Measurements from ENCODE around the gene LIX1L. TPM values are rescaled to one million over a fixed set of nuclear protein-coding genes. Genes with fewer than 3 reads are reported as not detected.

LIX1L gene
- total and polyA plus RNA-seq, 2 of the 13 experiments (the other 11 are each of a cell fraction or from before 2014, with no cell fraction given), result 8.1 to 24.9 TPM

DNA sequence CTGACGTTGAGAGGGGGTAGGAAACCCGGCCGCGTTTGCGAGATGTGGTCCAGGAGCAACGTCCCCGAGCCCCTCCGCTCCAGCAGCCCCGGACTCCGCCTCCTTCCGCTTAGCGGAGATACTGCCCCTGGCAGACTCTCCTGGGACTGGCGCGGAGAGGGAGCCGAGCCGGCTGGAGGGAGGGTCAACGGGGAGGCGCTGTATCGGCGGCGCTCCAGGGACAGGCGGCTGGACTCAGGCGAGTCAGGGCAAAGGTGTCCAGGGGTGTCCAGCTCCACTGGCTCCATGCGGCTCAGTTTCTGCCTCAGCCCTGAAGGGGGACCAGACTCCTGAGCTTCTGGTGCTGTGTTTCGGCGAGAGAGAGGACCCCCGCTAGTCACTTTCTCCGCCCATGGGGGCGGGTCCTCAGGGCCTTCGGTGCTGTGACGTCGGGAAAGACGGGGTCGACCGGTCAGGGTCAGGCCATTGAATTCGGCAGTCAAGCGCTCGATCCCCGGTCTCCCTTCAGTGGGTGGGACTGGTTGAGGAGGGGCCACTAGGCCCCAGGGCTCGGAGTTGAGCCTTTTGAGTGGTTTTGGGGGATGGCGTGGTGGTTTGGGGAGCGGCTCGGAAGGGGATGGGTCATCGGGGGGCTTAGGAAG, 2.8 kb upstream of the LIX1L start (continued):
- TF ChIP-seq, protein P1, sequence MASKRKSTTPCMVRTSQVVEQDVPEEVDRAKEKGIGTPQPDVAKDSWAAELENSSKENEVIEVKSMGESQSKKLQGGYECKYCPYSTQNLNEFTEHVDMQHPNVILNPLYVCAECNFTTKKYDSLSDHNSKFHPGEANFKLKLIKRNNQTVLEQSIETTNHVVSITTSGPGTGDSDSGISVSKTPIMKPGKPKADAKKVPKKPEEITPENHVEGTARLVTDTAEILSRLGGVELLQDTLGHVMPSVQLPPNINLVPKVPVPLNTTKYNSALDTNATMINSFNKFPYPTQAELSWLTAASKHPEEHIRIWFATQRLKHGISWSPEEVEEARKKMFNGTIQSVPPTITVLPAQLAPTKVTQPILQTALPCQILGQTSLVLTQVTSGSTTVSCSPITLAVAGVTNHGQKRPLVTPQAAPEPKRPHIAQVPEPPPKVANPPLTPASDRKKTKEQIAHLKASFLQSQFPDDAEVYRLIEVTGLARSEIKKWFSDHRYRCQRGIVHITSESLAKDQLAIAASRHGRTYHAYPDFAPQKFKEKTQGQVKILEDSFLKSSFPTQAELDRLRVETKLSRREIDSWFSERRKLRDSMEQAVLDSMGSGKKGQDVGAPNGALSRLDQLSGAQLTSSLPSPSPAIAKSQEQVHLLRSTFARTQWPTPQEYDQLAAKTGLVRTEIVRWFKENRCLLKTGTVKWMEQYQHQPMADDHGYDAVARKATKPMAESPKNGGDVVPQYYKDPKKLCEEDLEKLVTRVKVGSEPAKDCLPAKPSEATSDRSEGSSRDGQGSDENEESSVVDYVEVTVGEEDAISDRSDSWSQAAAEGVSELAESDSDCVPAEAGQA (IDR thresholded peaks at IDR 0.05; ENCODE audit: low read depth), result no peak
- TF ChIP-seq, protein P1 (CRISPR knock-in tag; IDR thresholded peaks at IDR 0.05; ENCODE audit: borderline replicate concordance), result no peak
- TF ChIP-seq SKI (IDR thresholded peaks at IDR 0.05; ENCODE audit: partially characterized antibody), result peak; percentile 32
- TF ChIP-seq ZKSCAN8 (CRISPR knock-in tag; IDR thresholded peaks at IDR 0.05; ENCODE audit: borderline replicate concordance), result no peak
- TF ChIP-seq MXD4 (CRISPR knock-in tag; IDR thresholded peaks at IDR 0.05), result no peak
- TF ChIP-seq ZNF552 (CRISPR knock-in tag; IDR thresholded peaks at IDR 0.05; ENCODE audit: borderline replicate concordance), result no peak; the same call in 1 of the 2 replicates
- TF ChIP-seq, protein P2, sequence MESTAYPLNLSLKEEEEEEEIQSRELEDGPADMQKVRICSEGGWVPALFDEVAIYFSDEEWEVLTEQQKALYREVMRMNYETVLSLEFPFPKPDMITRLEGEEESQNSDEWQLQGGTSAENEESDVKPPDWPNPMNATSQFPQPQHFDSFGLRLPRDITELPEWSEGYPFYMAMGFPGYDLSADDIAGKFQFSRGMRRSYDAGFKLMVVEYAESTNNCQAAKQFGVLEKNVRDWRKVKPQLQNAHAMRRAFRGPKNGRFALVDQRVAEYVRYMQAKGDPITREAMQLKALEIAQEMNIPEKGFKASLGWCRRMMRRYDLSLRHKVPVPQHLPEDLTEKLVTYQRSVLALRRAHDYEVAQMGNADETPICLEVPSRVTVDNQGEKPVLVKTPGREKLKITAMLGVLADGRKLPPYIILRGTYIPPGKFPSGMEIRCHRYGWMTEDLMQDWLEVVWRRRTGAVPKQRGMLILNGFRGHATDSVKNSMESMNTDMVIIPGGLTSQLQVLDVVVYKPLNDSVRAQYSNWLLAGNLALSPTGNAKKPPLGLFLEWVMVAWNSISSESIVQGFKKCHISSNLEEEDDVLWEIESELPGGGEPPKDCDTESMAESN (CRISPR knock-in tag; conservative IDR thresholded peaks at IDR 0.05), result no peak
- no peak for TF ChIP-seq FOXK2 (IDR thresholded peaks at IDR 0.05)
- no peak; the same call in 1 of the 2 replicates for TF ChIP-seq POGZ (CRISPR knock-in tag; IDR thresholded peaks at IDR 0.05)
- peak; percentile 69; the same call in 1 of the 2 replicates for TF ChIP-seq ZNF234 (CRISPR knock-in tag; conservative IDR thresholded peaks at IDR 0.05)
- TF ChIP-seq, protein P3, sequence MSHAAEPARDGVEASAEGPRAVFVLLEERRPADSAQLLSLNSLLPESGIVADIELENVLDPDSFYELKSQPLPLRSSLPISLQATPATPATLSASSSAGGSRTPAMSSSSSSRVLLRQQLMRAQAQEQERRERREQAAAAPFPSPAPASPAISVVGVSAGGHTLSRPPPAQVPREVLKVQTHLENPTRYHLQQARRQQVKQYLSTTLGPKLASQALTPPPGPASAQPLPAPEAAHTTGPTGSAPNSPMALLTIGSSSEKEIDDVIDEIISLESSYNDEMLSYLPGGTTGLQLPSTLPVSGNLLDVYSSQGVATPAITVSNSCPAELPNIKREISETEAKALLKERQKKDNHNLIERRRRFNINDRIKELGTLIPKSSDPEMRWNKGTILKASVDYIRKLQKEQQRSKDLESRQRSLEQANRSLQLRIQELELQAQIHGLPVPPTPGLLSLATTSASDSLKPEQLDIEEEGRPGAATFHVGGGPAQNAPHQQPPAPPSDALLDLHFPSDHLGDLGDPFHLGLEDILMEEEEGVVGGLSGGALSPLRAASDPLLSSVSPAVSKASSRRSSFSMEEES (CRISPR knock-in tag; IDR thresholded peaks at IDR 0.05), result no peak
- TF ChIP-seq, protein P4, sequence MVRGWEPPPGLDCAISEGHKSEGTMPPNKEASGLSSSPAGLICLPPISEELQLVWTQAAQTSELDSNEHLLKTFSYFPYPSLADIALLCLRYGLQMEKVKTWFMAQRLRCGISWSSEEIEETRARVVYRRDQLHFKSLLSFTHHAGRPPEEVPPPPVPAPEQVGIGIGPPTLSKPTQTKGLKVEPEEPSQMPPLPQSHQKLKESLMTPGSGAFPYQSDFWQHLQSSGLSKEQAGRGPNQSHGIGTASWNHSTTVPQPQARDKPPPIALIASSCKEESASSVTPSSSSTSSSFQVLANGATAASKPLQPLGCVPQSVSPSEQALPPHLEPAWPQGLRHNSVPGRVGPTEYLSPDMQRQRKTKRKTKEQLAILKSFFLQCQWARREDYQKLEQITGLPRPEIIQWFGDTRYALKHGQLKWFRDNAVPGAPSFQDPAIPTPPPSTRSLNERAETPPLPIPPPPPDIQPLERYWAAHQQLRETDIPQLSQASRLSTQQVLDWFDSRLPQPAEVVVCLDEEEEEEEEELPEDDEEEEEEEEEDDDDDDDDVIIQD (CRISPR knock-in tag; IDR thresholded peaks at IDR 0.05; ENCODE audit: low read depth), result no peak
- no peak for TF ChIP-seq KDM5A (IDR thresholded peaks at IDR 0.05; ENCODE audit: borderline replicate concordance, low read length)
- no peak; the same call in 1 of the 2 replicates for TF ChIP-seq KMT2A (CRISPR knock-in tag; IDR thresholded peaks at IDR 0.05)

Measured in HepG2 (cell line).